ENCODE data around the gene TRABD.
"Not testable (repeated sequence)": the region's sequence is repeated elsewhere in the genome, so short reads cannot be mapped to it uniquely, and the experiment has no call there.

The TRABD gene

GRCh38 chr22:50202130-50202666 is 16.5 kb downstream of the TRABD start:
- no peak for DNase-seq (ENCODE audit: low spot score)

GRCh38 chr22:50203288-50203687 is 17.6 kb downstream of the TRABD start:
- DNase-seq (ENCODE audit: low spot score): no peak

- DNase-seq (ENCODE audit: low spot score): no peak
These were observed 18.9 kb downstream of the TRABD start for GRCh38 chr22:50204571-50204970.

- not testable (repeated sequence) for DNase-seq (ENCODE audit: low spot score)
These were observed 19.3 kb downstream of the TRABD start for GRCh38 chr22:50204998-50205397.

GRCh38 chr22:50205781-50206569 is 20.3 kb downstream of the TRABD start:
- DNase-seq (ENCODE audit: low spot score): no peak

- DNase-seq (ENCODE audit: low spot score): no peak
These were observed 20.9 kb downstream of the TRABD start for GRCh38 chr22:50206599-50206998.

GRCh38 chr22:50207383-50208140 is 21.8 kb downstream of the TRABD start:
- DNase-seq (ENCODE audit: low spot score): no peak

- DNase-seq (ENCODE audit: low spot score): no peak
These were observed 22.8 kb downstream of the TRABD start for GRCh38 chr22:50208430-50208938.

- DNase-seq (ENCODE audit: low spot score): no peak
These were observed 23.5 kb downstream of the TRABD start for GRCh38 chr22:50208939-50209892.

GRCh38 chr22:50209893-50210292 is 24.2 kb downstream of the TRABD start:
- peak; percentile 67 for DNase-seq (ENCODE audit: low spot score)

GRCh38 chr22:50210378-50211139 is 24.8 kb downstream of the TRABD start:
- no peak for DNase-seq (ENCODE audit: low spot score)

GRCh38 chr22:50211147-50211546 is 25.4 kb downstream of the TRABD start:
- no peak for DNase-seq (ENCODE audit: low spot score)

- DNase-seq (ENCODE audit: low spot score): no peak
These were observed 27.6 kb downstream of the TRABD start for GRCh38 chr22:50213263-50213662.

GRCh38 chr22:50215297-50216054 is 29.8 kb downstream of the TRABD start:
- no peak for DNase-seq (ENCODE audit: low spot score)

- DNase-seq (ENCODE audit: low spot score): no peak
These were observed 30.5 kb downstream of the TRABD start for GRCh38 chr22:50216055-50216683.

GRCh38 chr22:50216684-50217520 is 31.2 kb downstream of the TRABD start:
- DNase-seq (ENCODE audit: low spot score): no peak

- no peak for DNase-seq (ENCODE audit: low spot score)
These were observed 31.9 kb downstream of the TRABD start for GRCh38 chr22:50217543-50218152.
